HCT116 (cell line): Measurements from ENCODE around the gene RERG. TPM values are rescaled to one million over a fixed set of nuclear protein-coding genes. Genes with fewer than 3 reads are reported as not detected.

Experiments
- ATAC-seq: fragments of 200-7000 bp; cut with Tn5 transposase; 2 replicates; pipeline ENCODE4 v1.9.1; 2020; ENCODE audit warnings: mild to moderate bottlenecking, moderate library complexity
- BruUV-seq: library from RNA; stranded (reverse); fragments of 400-500 nt; replicated peaks from 2 replicates; lab custom pipeline; 2021; lab: Mats Ljungman, UMichigan
- CTCF ChIA-PET: fragments of 300-600 bp; sonication (Branson Sonifier 250); formaldehyde crosslinking; loops from one replicate; lab custom pipeline; 2021; ENCODE audit warnings: antibody characterized with exemption; lab: Charles Lee
- POLR2A ChIA-PET: fragments of 300-600, 350-600 bp; sonication (Branson Sonifier 250); formaldehyde crosslinking; loops from one replicate; lab custom pipeline; 2021; ENCODE audit warnings: antibody characterized with exemption; lab: Charles Lee
- RAD21 ChIA-PET, 2 experiments: fragments of 300-600 bp; sonication (Branson Sonifier 250); formaldehyde crosslinking; loops; one replicate each; lab custom pipeline; 2023; ENCODE audit warnings: low total read pairs in 2 of 2; ENCODE audit not compliant: uncharacterized antibody in 2 of 2, unreplicated experiment in 2 of 2, low non-redundant PET in 1 of 2; lab: Charles Lee
- DNase-seq: peaks from one replicate; pipeline ENCODE4 v3.0.0-alpha.2; 2010; ENCODE audit warnings: low read depth, low spot score
- H2AFZ ChIP-seq: fragments of 200-600 bp; shearing (Covaris generic), sonication (generic); 2 replicates; pipeline ENCODE4 v1.6.1; 2017; ENCODE audit warnings: low read depth, mixed run types, mixed read lengths, antibody characterized with exemption, low read length; ENCODE audit not compliant: poor library complexity, severe bottlenecking
- H3K27ac ChIP-seq: 2 replicates; pipeline ENCODE4 v1.5.1; 2012; ENCODE audit warnings: low read depth, low read length
- H3K27me3 ChIP-seq: fragments of 200-600 bp; sonication (generic); 2 replicates; pipeline ENCODE4 v1.6.1; 2016; ENCODE audit warnings: mixed run types, low read length, mixed read lengths; ENCODE audit not compliant: insufficient read depth
- H3K36me3 ChIP-seq, 2 experiments: fragments of 200-500 bp in 1 of 2; fragments of 200-600 bp in 1 of 2; sonication (Bioruptor generic) in 1 of 2; sonication (generic) in 1 of 2; 2 replicates each; pipeline versions ENCODE4 v1.5.1 to v1.6.1; 2014 to 2016; ENCODE audit warnings: low read length in 2 of 2, inconsistent platforms in 1 of 2, mixed read lengths in 1 of 2, mixed run types in 1 of 2; ENCODE audit not compliant: insufficient read depth in 2 of 2, control insufficient read depth in 1 of 2
- H3K4me1 ChIP-seq, 2 experiments: fragments of 200-600 bp in 1 of 2; sonication (generic) in 1 of 2; 2 replicates each; pipeline versions ENCODE4 v1.5.1 to v1.6.1; 2012 to 2017; ENCODE audit warnings: low read length in 2 of 2, inconsistent platforms in 1 of 2, mild to moderate bottlenecking in 1 of 2, mixed read lengths in 1 of 2, mixed run types in 1 of 2, moderate library complexity in 1 of 2; ENCODE audit not compliant: insufficient read depth in 2 of 2, control insufficient read depth in 1 of 2
- H3K4me2 ChIP-seq: fragments of 200-600 bp; sonication (generic); 2 replicates; pipeline ENCODE4 v1.6.1; 2017; ENCODE audit warnings: mixed run types, low read length, mixed read lengths
- H3K4me3 ChIP-seq, 2 experiments: fragments of 200-600 bp in 1 of 2; sonication (generic) in 1 of 2; replicated peaks in 1 of 2; 2 replicates each; pipeline ENCODE4 v1.5.1; 2011 to 2016; ENCODE audit warnings: low read length in 2 of 2, control low read depth in 1 of 2, low read depth in 1 of 2, mild to moderate bottlenecking in 1 of 2, mixed read lengths in 1 of 2, mixed run types in 1 of 2
- H3K79me2 ChIP-seq: fragments of 200-600 bp; sonication (generic); 2 replicates; pipeline ENCODE4 v1.6.1; 2017; ENCODE audit warnings: mild to moderate bottlenecking, mixed run types, low read length, moderate library complexity, mixed read lengths; ENCODE audit not compliant: insufficient read depth
- H3K9ac ChIP-seq: fragments of 200-600 bp; sonication (generic); 2 replicates; pipeline ENCODE4 v1.6.1; 2016; ENCODE audit warnings: low read length, mixed read lengths
- H3K9me2 ChIP-seq: fragments of 200-600 bp; sonication (generic), shearing (Covaris generic); 2 replicates; pipeline ENCODE4 v1.6.1; 2017; ENCODE audit warnings: mixed run types, mild to moderate bottlenecking, moderate library complexity; ENCODE audit not compliant: insufficient read depth
- H3K9me3 ChIP-seq, 2 experiments: fragments of 200-500 bp in 1 of 2; fragments of 200-600 bp in 1 of 2; sonication (Bioruptor generic) in 1 of 2; sonication (generic) in 1 of 2; 2 replicates each; pipeline ENCODE4 v1.6.1; 2014 to 2017; ENCODE audit warnings: low read length in 2 of 2, mixed read lengths in 2 of 2, inconsistent platforms in 1 of 2, low read depth in 1 of 2, mild to moderate bottlenecking in 1 of 2, mixed run types in 1 of 2, moderate library complexity in 1 of 2; ENCODE audit not compliant: control insufficient read depth in 1 of 2, insufficient read depth in 1 of 2
- H4K20me1 ChIP-seq: fragments of 200-600 bp; sonication (generic), shearing (Covaris generic); 2 replicates; pipeline ENCODE4 v1.6.1; 2017; ENCODE audit warnings: mixed run types, mild to moderate bottlenecking, moderate library complexity; ENCODE audit not compliant: insufficient read depth
- CBX3 ChIP-seq: IDR thresholded peaks from 2 replicates; pipeline ENCODE4 v1.6.1; 2012; ENCODE audit warnings: low read depth
- CEBPB ChIP-seq: IDR thresholded peaks from 2 replicates; pipeline ENCODE4 v1.6.1; 2012; ENCODE audit warnings: low read depth
- CTCF ChIP-seq, 3 experiments: fragments of 200-600 bp in 1 of 3; sonication (generic) in 1 of 3; IDR thresholded peaks in 2 of 3; conservative IDR thresholded peaks in 1 of 3; 2 replicates each; pipeline ENCODE4 v1.5.1; 2012 to 2017; ENCODE audit warnings: low read depth in 2 of 3, low read length in 2 of 3, antibody characterized with exemption in 1 of 3, borderline replicate concordance in 1 of 3, control low read depth in 1 of 3, mild to moderate bottlenecking in 1 of 3, mixed read lengths in 1 of 3, mixed run types in 1 of 3, moderate library complexity in 1 of 3; ENCODE audit not compliant: insufficient read depth in 1 of 3
- ELF1 ChIP-seq: IDR thresholded peaks from 2 replicates; pipeline ENCODE4 v1.6.1; 2012; ENCODE audit warnings: low read depth, borderline replicate concordance
- EZH2phosphoT487 ChIP-seq: fragments of 200-600 bp; IDR thresholded peaks from 2 replicates; pipeline ENCODE4 v1.6.1; 2018; ENCODE audit warnings: antibody characterized with exemption, borderline replicate concordance
- MAX ChIP-seq: IDR thresholded peaks from 2 replicates; pipeline ENCODE4 v1.6.1; 2012
- POLR2AphosphoS5 ChIP-seq: IDR thresholded peaks from 2 replicates; pipeline ENCODE4 v1.6.1; 2011; ENCODE audit warnings: mild to moderate bottlenecking, low read depth, low read length, moderate library complexity
- SRF ChIP-seq: IDR thresholded peaks from 2 replicates; pipeline ENCODE4 v1.6.1; 2012; ENCODE audit warnings: low read depth
- TCF7L2 ChIP-seq: IDR thresholded peaks from 2 replicates; pipeline ENCODE4 v1.7.0; 2011; ENCODE audit warnings: borderline replicate concordance, inconsistent platforms; ENCODE audit not compliant: insufficient read depth, insufficient read length; ENCODE audit errors: extremely low read depth
- YY1 ChIP-seq: IDR thresholded peaks from 2 replicates; pipeline ENCODE4 v1.6.1; 2011; ENCODE audit warnings: low read length, low read depth, moderate library complexity, mild to moderate bottlenecking; ENCODE audit not compliant: insufficient replicate concordance; ENCODE audit errors: extremely low read depth
- ZFX ChIP-seq: fragments of 450-650 bp; IDR thresholded peaks from 2 replicates; pipeline ENCODE4 v1.6.1; 2017
- intact Hi-C: fragments of 100-400 bp; cut with micrococcal nuclease; formaldehyde crosslinking; loops from 2 replicates; pipeline ENCODE4 v1.10.0; 2022
- total RNA-seq: library from RNA; stranded (reverse); gene quantifications from one replicate; pipeline ENCODE4 v1.2.1, GENCODE V29; 2021; ENCODE audit not compliant: unreplicated experiment

The RERG gene
- total RNA-seq, 1 experiment from 2014 or later: not detected

- ATAC-seq (no peak), DNase-seq (no peak)
- no peaks in the 10 kb centered on the region for H3K9me3 ChIP-seq
- intact Hi-C loops: loop anchor here (10.0 kb wide), 1 partner anchor 314 kb away; no protein-coding TSS in a partner anchor
- CTCF ChIA-PET: interaction anchor here (1.7 kb wide), 1 partner anchor 43 kb away, joined by 4 read pairs; no protein-coding TSS in a partner anchor
- RAD21 ChIA-PET: no interaction called here
- H3K36me3 ChIP-seq: no peaks in the 10 kb centered on the region
- POLR2A ChIA-PET: no interaction called here
- H3K9me2 ChIP-seq: no peaks in the 10 kb centered on the region
- H4K20me1 ChIP-seq: no peaks in the 10 kb centered on the region; the same call in 1 of the 2 replicates
- H3K27ac ChIP-seq: no peak overlapping the region
- no peak overlapping the region for H3K9ac ChIP-seq
- no peaks in the 10 kb centered on the region for H3K4me1 ChIP-seq
- H3K4me3 ChIP-seq: no peak overlapping the region
- TF ChIP-seq SRF (no peak), TCF7L2 (no peak), CEBPB (no peak), ZFX (no peak), YY1 (no peak), MAX (no peak), POLR2AphosphoS5 (no peak), ELF1 (no peak), CTCF (IDR thresholded peaks at IDR 0.05 in 2 of 3, conservative IDR thresholded peaks at IDR 0.05 in 1 of 3; ENCODE audit: borderline replicate concordance in 1 of 3, insufficient read depth in 1 of 3, low read depth in 2 of 3, low read length in 2 of 3) (no peak), CBX3 (no peak), EZH2phosphoT487 (no peak)
- no peak overlapping the region for H3K4me2 ChIP-seq
- H2AFZ ChIP-seq: no peak overlapping the region
- no peaks in the 10 kb centered on the region for H3K27me3 ChIP-seq
- no TSS peak for BruUV-seq
- H3K79me2 ChIP-seq: no peaks in the 10 kb centered on the region
These were observed 49.4 kb upstream of the RERG start for GRCh38 chr12:15270591-15270990.
